ENCODE data around the gene RHOV.

The RHOV gene

GRCh38 chr15:40843885-40844695 is 29.9 kb downstream of the RHOV start, which contains the start of gene SPINT1:
TSS of gene SPINT1 (plus strand) at chr15:40844048. CDS start at chr15:40844555, 507 bp downstream.
- DNase-seq: no peak

DNA sequence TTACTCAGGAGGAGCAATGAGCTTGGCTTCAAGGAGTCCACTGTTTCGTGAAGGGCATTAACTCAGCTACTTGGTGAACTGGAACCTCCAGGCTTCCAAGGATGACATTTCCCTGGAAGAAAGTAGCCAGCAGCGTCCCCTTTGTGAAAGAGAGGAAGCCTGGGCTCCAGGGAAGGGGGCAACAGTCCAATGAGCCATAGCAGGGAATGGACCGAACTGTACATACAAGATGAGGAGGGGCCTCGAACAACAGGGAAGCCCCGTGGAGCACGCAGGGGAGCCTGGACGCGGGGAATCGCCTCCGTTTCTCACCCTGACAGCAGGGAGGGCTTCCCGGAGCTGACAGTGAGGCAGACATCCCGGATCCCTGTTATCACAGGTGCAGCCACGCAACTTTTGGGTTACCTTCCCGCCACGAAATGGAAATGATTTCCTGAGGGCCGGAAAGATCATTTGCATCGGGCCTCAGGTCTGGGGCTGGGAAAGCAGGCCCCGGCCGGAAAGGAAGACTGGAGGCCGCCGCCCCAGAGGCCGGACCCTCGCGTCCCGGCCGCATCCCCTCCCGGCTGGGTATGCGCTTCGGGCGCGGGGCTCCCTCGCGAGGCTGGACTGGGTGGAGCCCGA is 30.7 kb downstream of the RHOV start:
- no peak for DNase-seq

DNA sequence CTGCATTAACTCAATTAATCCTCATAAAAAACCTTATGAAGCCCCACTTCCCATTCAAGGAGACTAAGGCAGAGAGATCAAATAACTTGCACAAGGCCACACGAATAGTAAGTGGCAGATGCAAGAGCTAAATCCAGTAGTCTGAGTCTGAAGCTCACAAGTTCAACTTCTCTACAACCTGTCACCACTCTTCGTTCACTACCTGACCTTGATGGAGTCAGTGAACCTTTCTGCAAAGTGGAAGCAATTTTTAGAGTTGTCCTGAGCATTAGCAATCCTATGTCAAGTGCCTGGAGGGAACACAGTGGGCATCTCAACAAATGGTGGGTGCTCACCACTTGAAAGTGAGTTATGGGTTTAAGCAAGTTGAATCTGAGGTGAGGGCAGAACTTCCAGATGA is 32.3 kb downstream of the RHOV start:
- no peak for DNase-seq

DNA sequence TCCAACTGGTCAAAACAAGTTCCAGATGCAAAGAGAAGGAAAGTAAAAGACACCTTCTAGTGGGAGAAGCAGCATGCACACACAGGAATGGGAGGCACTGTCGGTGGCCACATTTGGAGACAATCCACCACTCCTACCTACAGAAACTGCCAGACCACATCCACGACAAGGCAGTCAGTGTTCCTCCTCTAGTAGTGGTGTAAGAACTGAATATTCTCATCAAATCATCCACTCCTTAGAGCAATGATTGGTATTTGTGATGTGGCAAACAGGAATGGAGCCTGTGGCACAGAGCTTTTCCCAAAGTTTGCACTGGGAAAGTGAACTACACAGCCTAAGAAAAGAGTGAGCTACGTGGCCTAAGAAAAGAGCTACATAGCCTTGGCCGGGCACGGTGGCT is 35.3 kb downstream of the RHOV start:
- no peak for DNase-seq

GRCh38 chr15:40836020-40836419 is 38.0 kb downstream of the RHOV start:
- no peak for DNase-seq

DNA sequence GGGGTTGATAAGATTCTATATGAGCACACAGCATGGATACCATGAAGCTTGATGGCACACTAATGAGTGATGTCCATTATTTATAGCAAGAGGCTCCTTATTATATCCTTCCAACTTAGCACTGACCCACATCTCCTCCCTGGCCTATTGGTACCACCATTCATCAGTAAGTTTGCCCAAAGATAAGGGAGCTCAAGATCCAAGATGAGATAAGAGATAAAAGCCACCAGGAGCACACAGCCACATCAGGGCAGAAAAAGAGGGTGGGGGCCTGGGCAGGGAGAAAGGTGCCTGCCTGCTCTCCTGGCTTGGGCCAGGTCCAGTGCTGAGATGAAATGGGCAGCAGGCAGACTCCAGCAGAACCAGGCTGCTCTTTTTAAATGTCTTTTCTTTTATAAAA is 41.1 kb downstream of the RHOV start:
- DNase-seq: no peak

DNA sequence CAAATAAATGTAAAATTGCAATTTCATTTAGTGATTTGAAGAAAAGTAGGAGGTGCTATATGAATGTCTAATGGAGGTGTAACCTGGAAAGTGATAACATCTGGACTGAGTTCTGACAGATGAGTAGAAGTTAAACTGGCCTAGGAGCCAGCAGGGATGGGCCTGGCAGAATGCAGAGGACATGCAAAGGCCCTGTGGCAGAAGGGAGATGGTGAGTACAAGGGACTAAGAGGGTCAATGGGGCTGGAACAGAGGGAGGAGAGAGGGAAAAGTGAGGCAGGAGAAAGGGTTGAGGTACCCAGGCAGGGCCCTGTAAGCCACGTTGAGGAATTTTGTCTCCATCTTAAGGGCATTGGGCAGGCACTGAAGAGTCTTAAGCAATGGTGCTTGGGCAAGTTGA is 42.2 kb downstream of the RHOV start:
- no peak for DNase-seq

DNA sequence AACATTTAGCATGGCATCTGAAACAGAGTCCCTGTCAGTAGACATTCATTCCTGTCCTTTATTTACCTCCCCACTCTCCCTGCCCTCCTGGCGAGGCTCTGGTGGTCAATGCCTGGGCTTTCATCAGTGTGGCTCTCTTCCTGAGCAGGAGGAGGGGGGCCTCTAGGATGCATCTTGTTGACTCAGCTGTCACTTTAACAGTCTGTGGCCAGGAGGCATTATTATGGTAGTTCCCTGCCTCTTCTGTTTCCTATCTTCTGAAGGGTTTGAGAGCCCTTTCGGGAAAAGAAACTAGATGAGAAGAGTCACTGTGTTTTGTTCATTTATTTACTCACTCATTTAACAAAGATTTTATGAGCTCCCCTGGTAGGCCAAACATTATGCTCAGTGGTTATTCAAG is 43.1 kb downstream of the RHOV start:
- no peak for DNase-seq

- DNase-seq: no peak
Observed at GRCh38 chr15:40829115-40829514, 44.9 kb downstream of the RHOV start.

GRCh38 chr15:40828447-40829036 is 45.5 kb downstream of the RHOV start, which contains the start of gene PPP1R14D:
TSS of gene PPP1R14D (minus strand) at chr15:40828708. CDS start at chr15:40828641, 67 bp downstream.
- no peak for DNase-seq

GRCh38 chr15:40826423-40827075 is 47.5 kb downstream of the RHOV start:
- DNase-seq: no peak

DNA sequence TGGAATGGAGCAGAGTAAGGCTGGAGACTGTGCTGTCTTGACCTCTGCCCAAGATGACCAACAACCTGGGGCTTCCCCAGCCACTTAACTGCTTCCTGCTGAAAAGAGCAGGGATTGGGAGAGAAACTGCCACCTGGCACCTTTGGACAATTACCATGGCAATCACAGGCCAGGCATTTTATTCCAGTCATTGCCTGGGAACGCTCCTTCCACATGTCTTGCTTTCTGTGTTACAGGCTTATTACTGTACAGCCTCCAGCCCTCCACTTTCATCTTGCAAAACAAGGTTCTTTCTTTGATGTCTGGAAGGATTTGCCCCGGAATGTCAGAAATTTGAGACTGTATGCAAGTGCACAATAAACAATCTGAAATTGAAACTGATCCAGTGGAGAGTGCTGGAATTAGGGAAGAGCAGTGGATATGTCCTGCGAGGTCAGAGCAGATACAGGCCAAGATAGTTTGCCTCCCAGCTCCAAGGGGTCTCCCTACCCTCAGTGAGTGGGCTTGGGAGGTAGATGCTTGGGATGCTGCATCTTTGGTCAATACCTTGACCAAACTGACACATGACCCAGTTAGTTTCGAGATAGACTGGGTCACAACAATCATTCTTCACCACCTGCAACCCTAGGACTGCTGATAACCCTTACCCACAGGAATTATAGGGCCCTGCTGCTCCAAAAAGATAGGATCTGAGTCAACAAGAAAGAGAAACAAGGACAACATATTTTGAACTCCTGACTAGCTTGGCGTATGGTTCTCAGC is 48.2 kb downstream of the RHOV start:
- no peak for DNase-seq

DNA sequence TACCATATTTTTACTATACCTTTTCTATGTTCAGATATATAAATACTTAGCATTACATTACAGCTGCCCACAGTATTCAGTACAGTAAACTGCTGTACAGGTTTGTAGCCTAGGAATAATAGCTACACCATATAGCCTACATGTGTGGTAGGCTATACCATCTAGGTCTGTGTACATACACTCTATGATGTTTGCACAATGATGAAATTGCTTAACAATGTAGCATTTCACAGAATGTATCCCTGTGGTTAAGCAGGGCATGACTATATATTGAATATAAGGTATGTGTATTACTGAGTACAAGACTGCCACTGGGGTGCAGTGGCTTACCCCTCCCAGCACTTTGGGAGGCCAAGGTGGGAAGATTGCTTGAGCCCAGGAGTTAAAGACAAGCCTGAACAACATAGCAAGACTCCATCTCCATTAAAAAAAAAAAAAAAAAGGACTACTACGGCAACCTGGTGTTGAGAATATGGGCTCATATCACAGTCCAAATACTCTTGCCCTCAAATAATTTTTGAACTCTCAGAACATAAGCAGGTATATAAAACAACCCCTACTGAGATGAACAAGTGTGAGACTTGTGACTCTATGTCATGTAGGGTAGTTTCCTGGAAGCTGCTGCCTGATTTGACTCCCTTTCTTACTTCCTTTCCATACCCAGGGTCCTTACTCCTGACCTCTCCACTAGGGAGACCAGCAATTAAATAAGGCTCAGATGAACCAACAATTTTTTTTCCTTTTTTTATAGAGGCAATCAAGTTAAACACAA is 50.3 kb downstream of the RHOV start:
- no peak for DNase-seq
